ENCODE data around the gene NOXO1. TPM values are rescaled to one million over a fixed set of nuclear protein-coding genes. Genes with fewer than 3 reads are reported as not detected.

NOXO1 gene
- total and polyA plus RNA-seq, 2 experiments from 2014 or later: 2.0 to 2.6 TPM

- Mint-ChIP-seq H3K9me3 (no peaks in the 10 kb centered on the region), H3K4me1 (peaks cover 20% of the 10 kb centered on the region), H3K27me3 (ENCODE audit: insufficient read depth, low read depth, poor library complexity) (peaks cover 4% of the 10 kb centered on the region), H3K36me3 (ENCODE audit: low read depth) (peaks cover 27% of the 10 kb centered on the region), H3K27ac (no peak overlapping the region), H3K4me3 (no peak overlapping the region)
- no peak for ATAC-seq
- no peaks in the 10 kb centered on the region; the same call in 1 of the 2 replicates for H3K36me3 ChIP-seq (ENCODE audit: insufficient read depth)
- peaks cover 8% of the 10 kb centered on the region; the same call in 1 of the 2 replicates for H3K4me1 ChIP-seq (ENCODE audit: insufficient read depth)
- DNase-seq (ENCODE audit: low spot score): no peak
- peaks cover 27% of the 10 kb centered on the region for H4K20me1 ChIP-seq (replicated peaks; ENCODE audit: insufficient read depth)
- TF ChIP-seq ZNF462 (CRISPR knock-in tag; IDR thresholded peaks at IDR 0.05): no peak
- no peak for TF ChIP-seq EZH2 (IDR thresholded peaks at IDR 0.05; ENCODE audit: low read depth, unreplicated experiment)
- TF ChIP-seq STAT1 (IDR thresholded peaks at IDR 0.05; ENCODE audit: unreplicated experiment): no peak
- no peak for TF ChIP-seq EZH2phosphoT487 (IDR thresholded peaks at IDR 0.05; ENCODE audit: unreplicated experiment)
- TF ChIP-seq JUNB (IDR thresholded peaks at IDR 0.05; ENCODE audit: unreplicated experiment): no peak
- TF ChIP-seq POLR2AphosphoS5 (IDR thresholded peaks at IDR 0.05; ENCODE audit: low read depth): no peak
- no peak for TF ChIP-seq NANOG (IDR thresholded peaks at IDR 0.05; ENCODE audit: borderline replicate concordance)
- no peak for TF ChIP-seq ZNF331 (CRISPR knock-in tag; IDR thresholded peaks at IDR 0.05; ENCODE audit: low read depth)
- no peak for TF ChIP-seq ETS1 (IDR thresholded peaks at IDR 0.05)
- no peak for TF ChIP-seq CTCF (conservative IDR thresholded peaks at IDR 0.05; ENCODE audit: low read depth in 2 of 2)
- no peak for TF ChIP-seq REST (IDR thresholded peaks at IDR 0.05; ENCODE audit: unreplicated experiment)
- no peaks in the 10 kb centered on the region for H3K9me2 ChIP-seq (ENCODE audit: insufficient read depth)
- no peak overlapping the region for H3K27ac ChIP-seq (ENCODE audit: low read depth)
- H3K4me3 ChIP-seq: no peak overlapping the region
- H3F3A ChIP-seq (replicated peaks; ENCODE audit: low read depth): peaks cover 23% of the 10 kb centered on the region; the same call in 1 of the 2 replicates
- H3K27me3 ChIP-seq (ENCODE audit: insufficient read depth): no peaks in the 10 kb centered on the region
- peaks cover 25% of the 10 kb centered on the region for H3K79me2 ChIP-seq (replicated peaks; ENCODE audit: insufficient read depth)
- H3K4me2 ChIP-seq: no peak overlapping the region
- H2AFZ ChIP-seq: no peak overlapping the region
These were observed 21.3 kb upstream of the NOXO1 start for GRCh38 chr16:2002406-2003230.

Data from GM23338 (cell line).